ENCODE data around the gene ITGB6. TPM values are rescaled to one million over a fixed set of nuclear protein-coding genes. Genes with fewer than 3 reads are reported as not detected.

The ITGB6 gene
- total and polyA plus RNA-seq, 2 experiments from 2014 or later: 20.3 to 41.1 TPM

GRCh38 chr2:160229591-160229990 lies 29.5 kb upstream of the ITGB6 start:
- peaks cover 45% of the 10 kb centered on the region for H3K4me1 ChIP-seq (ENCODE audit: insufficient read depth)
- no peaks in the 10 kb centered on the region for H3K27me3 ChIP-seq
- no peak overlapping the region for H3K4me2 ChIP-seq
- 65% methylated on average over 1 of the region's 1 CpG for WGBS (ENCODE audit: low lambda C conversion rate, missing lambda C conversion rate)
- no peaks in the 10 kb centered on the region for H3K9me2 ChIP-seq (replicated peaks; ENCODE audit: insufficient read depth)
- no peaks in the 10 kb centered on the region for H4K20me1 ChIP-seq (ENCODE audit: insufficient read depth, poor library complexity, severe bottlenecking)
- H3K36me3 ChIP-seq (replicated peaks; ENCODE audit: insufficient read depth, low read depth): no peaks in the 10 kb centered on the region
- TF ChIP-seq, protein P1, sequence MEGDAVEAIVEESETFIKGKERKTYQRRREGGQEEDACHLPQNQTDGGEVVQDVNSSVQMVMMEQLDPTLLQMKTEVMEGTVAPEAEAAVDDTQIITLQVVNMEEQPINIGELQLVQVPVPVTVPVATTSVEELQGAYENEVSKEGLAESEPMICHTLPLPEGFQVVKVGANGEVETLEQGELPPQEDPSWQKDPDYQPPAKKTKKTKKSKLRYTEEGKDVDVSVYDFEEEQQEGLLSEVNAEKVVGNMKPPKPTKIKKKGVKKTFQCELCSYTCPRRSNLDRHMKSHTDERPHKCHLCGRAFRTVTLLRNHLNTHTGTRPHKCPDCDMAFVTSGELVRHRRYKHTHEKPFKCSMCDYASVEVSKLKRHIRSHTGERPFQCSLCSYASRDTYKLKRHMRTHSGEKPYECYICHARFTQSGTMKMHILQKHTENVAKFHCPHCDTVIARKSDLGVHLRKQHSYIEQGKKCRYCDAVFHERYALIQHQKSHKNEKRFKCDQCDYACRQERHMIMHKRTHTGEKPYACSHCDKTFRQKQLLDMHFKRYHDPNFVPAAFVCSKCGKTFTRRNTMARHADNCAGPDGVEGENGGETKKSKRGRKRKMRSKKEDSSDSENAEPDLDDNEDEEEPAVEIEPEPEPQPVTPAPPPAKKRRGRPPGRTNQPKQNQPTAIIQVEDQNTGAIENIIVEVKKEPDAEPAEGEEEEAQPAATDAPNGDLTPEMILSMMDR (IDR thresholded peaks at IDR 0.05; ENCODE audit: poor library complexity): no peak
- TF ChIP-seq EZH2 (IDR thresholded peaks at IDR 0.05; ENCODE audit: borderline replicate concordance) (no peak), EZH2phosphoT487 (IDR thresholded peaks at IDR 0.05; ENCODE audit: low read depth, severe bottlenecking, unreplicated experiment) (no peak)
- no peaks in the 10 kb centered on the region for H3K79me2 ChIP-seq
- peak overlapping the region; percentile 93 for H3K27ac ChIP-seq
- no peak overlapping the region for H3K4me3 ChIP-seq
- peak; percentile 43 for DNase-seq (ENCODE audit: low spot score)
- no peaks in the 10 kb centered on the region for H3K9me3 ChIP-seq (ENCODE audit: low read depth)
- H2AFZ ChIP-seq: no peak overlapping the region

DNA sequence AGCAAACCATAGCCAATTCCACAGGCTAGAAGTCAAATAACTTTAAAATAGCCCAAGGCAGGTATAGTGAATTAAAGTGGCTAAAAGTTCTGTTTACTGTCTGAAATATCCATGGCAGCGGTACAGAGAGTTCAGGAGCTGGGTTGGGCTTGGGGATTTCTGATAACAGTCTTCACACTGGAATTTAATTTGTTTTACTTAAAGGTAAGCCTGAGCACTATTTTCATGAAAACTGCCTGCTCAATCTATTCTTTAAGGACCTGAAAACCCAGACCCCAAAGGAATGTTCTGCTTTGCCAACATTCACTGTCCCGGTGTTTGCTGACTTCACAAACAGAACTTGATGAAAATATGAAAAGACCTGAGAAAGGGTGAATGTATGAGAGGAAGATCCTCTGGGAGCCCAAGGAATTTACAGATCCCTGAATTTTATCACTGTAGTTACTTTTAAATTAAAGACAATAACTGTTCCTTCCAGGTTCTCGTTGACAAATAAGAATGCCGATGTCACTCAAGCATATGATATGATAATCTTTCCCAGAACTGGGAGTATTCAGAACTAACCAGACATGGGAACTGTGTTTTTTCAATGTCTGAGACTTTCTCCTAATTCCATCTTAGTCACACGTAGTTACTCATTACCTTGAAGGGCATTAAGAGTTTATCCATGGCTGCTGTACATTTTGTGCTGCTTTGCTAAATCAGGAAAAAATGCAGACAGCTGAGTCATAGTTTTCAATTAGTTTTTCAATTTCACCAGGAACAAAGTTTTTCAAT lies 28.3 kb upstream of the ITGB6 start:
- peaks cover 57% of the 10 kb centered on the region for H3K4me1 ChIP-seq (ENCODE audit: insufficient read depth)
- H3K9me3 ChIP-seq (ENCODE audit: low read depth): no peaks in the 10 kb centered on the region
- no peak for TF ChIP-seq EZH2 (IDR thresholded peaks at IDR 0.05; ENCODE audit: borderline replicate concordance)
- TF ChIP-seq, protein P1 (IDR thresholded peaks at IDR 0.05; ENCODE audit: poor library complexity): no peak
- TF ChIP-seq EZH2phosphoT487 (IDR thresholded peaks at IDR 0.05; ENCODE audit: low read depth, severe bottlenecking, unreplicated experiment): no peak
- H3K27ac ChIP-seq: peak overlapping the region; percentile 93
- H3K4me3 ChIP-seq: no peak overlapping the region
- H3K27me3 ChIP-seq: no peaks in the 10 kb centered on the region
- no peaks in the 10 kb centered on the region for H3K36me3 ChIP-seq (replicated peaks; ENCODE audit: insufficient read depth, low read depth)
- DNase-seq (ENCODE audit: low spot score): peak; percentile 69
- WGBS (ENCODE audit: low lambda C conversion rate, missing lambda C conversion rate): 21% methylated on average over 5 of the region's 5 CpGs
- peak overlapping the region; percentile 53 for H3K4me2 ChIP-seq
- no peak overlapping the region for H2AFZ ChIP-seq
- no peaks in the 10 kb centered on the region for H3K9me2 ChIP-seq (replicated peaks; ENCODE audit: insufficient read depth)
- no peaks in the 10 kb centered on the region for H4K20me1 ChIP-seq (ENCODE audit: insufficient read depth, poor library complexity, severe bottlenecking)
- H3K79me2 ChIP-seq: no peaks in the 10 kb centered on the region

DNA sequence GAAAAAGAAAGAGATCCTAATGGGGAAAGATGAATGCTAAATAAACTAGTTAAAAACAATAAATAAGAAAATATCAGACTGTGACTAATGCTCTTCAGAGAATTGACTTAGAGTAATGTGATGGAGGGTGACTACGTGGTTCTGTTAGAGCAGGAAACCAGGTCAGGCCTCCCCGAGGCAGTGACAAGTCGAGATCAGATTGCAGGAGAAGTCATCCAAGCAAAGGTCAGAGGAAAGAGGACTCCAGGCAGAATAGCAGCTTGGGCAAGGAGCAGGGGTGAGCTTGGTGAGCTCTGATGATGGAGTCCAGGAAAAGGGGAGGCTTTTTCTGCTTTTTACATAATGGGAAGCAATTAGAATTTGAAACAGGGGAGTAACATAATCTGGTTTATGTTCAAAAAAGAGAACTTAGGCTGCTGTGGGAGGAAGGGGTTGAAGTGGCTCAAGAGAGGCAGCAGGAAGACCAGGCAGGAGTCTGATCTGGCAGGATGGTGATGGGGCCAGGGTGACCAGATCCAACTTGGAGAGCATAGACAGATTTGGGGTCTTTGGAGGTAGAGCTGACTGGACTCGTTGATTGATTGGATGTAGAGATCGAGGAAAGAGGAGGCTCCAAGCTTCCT lies 27.3 kb upstream of the ITGB6 start:
- Histone ChIP-seq H3K4me2 (peak overlapping the region; percentile 53), H3K9me3 (ENCODE audit: low read depth) (no peaks in the 10 kb centered on the region), H4K20me1 (ENCODE audit: insufficient read depth, poor library complexity, severe bottlenecking) (no peaks in the 10 kb centered on the region), H3K9me2 (replicated peaks; ENCODE audit: insufficient read depth) (no peaks in the 10 kb centered on the region), H3K4me1 (ENCODE audit: insufficient read depth) (peaks cover 66% of the 10 kb centered on the region), H3K79me2 (no peaks in the 10 kb centered on the region), H3K36me3 (replicated peaks; ENCODE audit: insufficient read depth, low read depth) (no peaks in the 10 kb centered on the region), H3K4me3 (no peak overlapping the region), H3K27ac (peak overlapping the region; percentile 93), H2AFZ (no peak overlapping the region), H3K27me3 (no peaks in the 10 kb centered on the region)
- DNase-seq (ENCODE audit: low spot score): peak; percentile 54
- 38% methylated on average over 5 of the region's 5 CpGs for WGBS (ENCODE audit: low lambda C conversion rate, missing lambda C conversion rate)
- TF ChIP-seq EZH2 (IDR thresholded peaks at IDR 0.05; ENCODE audit: borderline replicate concordance) (no peak), EZH2phosphoT487 (IDR thresholded peaks at IDR 0.05; ENCODE audit: low read depth, severe bottlenecking, unreplicated experiment) (no peak)
- TF ChIP-seq, protein P1 (IDR thresholded peaks at IDR 0.05; ENCODE audit: poor library complexity): no peak
